CD14-positive monocyte (primary cell): Measurements from ENCODE around the gene MRPS6. TPM values are rescaled to one million over a fixed set of nuclear protein-coding genes. Genes with fewer than 3 reads are reported as not detected.

Source experiments
- DNase-seq, 3 donors: peaks; one replicate each; pipeline ENCODE4 v3.0.0-alpha.2; 2011 to 2022
- H2AFZ ChIP-seq: 2 replicates; pipeline ENCODE4 v1.6.0; 2012; ENCODE audit warnings: mild to moderate bottlenecking, low read depth, low read length, inconsistent platforms; ENCODE audit not compliant: insufficient read depth, poor library complexity, severe bottlenecking
- H3K27ac ChIP-seq, 2 donors: 1 replicate in 1 of 2; 2 replicates in 1 of 2; pipeline ENCODE4 v1.5.1; 2012 to 2013; ENCODE audit warnings: low read length in 2 of 2, control low read depth in 1 of 2, inconsistent platforms in 1 of 2, low read depth in 1 of 2, mild to moderate bottlenecking in 1 of 2
- H3K27me3 ChIP-seq, 2 donors: one replicate each; pipeline versions ENCODE4 v1.6.0 to v1.6.1; 2011 to 2013; ENCODE audit warnings: low read length in 2 of 2; ENCODE audit not compliant: control insufficient read depth in 2 of 2, insufficient read depth in 2 of 2
- H3K36me3 ChIP-seq, 2 donors: replicated peaks in 1 of 2; 1 replicate in 1 of 2; 2 replicates in 1 of 2; pipeline versions ENCODE4 v1.5.1 to v1.6.1; 2012 to 2013; ENCODE audit warnings: low read length in 2 of 2, control low read depth in 1 of 2, inconsistent platforms in 1 of 2, mild to moderate bottlenecking in 1 of 2; ENCODE audit not compliant: insufficient read depth in 2 of 2, control insufficient read depth in 1 of 2
- H3K4me1 ChIP-seq, 2 donors: 1 replicate in 1 of 2; 2 replicates in 1 of 2; pipeline versions ENCODE4 v1.5.1 to v1.6.1; 2012 to 2013; ENCODE audit warnings: low read length in 2 of 2, control low read depth in 1 of 2, inconsistent platforms in 1 of 2, mild to moderate bottlenecking in 1 of 2, moderate library complexity in 1 of 2; ENCODE audit not compliant: insufficient read depth in 2 of 2, control insufficient read depth in 1 of 2
- H3K4me2 ChIP-seq: replicated peaks from 2 replicates; pipeline ENCODE3; 2012; ENCODE audit warnings: low read length, moderate library complexity, mild to moderate bottlenecking; ENCODE audit not compliant: poor library complexity, severe bottlenecking; ENCODE audit errors: extremely low read depth
- H3K4me3 ChIP-seq, 3 experiments: fragments of 200-600 bp in 1 of 3; sonication (generic) in 1 of 3; replicated peaks in 1 of 3; 1 replicate in 2 of 3; 2 replicates in 1 of 3; pipeline ENCODE4 v1.5.1; 2011 to 2013; ENCODE audit warnings: low read length in 3 of 3, mild to moderate bottlenecking in 3 of 3, control low read depth in 2 of 3, low read depth in 2 of 3, inconsistent platforms in 1 of 3, moderate library complexity in 1 of 3
- H3K79me2 ChIP-seq: 2 replicates; pipeline ENCODE4 v1.6.0; 2012; ENCODE audit warnings: mild to moderate bottlenecking, control low read depth, inconsistent platforms, low read length, moderate library complexity; ENCODE audit not compliant: insufficient read depth
- H3K9ac ChIP-seq: 2 replicates; pipeline ENCODE4 v1.6.0; 2017; ENCODE audit warnings: low read length, mild to moderate bottlenecking; ENCODE audit not compliant: insufficient read depth, poor library complexity, severe bottlenecking
- H3K9me3 ChIP-seq, 2 donors: replicated peaks in 1 of 2; 1 replicate in 1 of 2; 2 replicates in 1 of 2; pipeline versions ENCODE4 v1.5.1 to v1.6.1; 2012 to 2013; ENCODE audit warnings: low read length in 2 of 2, control low read depth in 1 of 2; ENCODE audit not compliant: control insufficient read depth in 1 of 2, insufficient read depth in 1 of 2
- H4K20me1 ChIP-seq: 2 replicates; pipeline ENCODE4 v1.6.0; 2012; ENCODE audit warnings: mild to moderate bottlenecking, low read length, control low read depth, moderate library complexity; ENCODE audit not compliant: insufficient read depth
- H3K27ac Mint-ChIP-seq, 7 donors: one replicate each; pipeline ENCODE4 v1.8.0; 2020; ENCODE audit warnings: mild to moderate bottlenecking in 7 of 7, mixed read lengths in 7 of 7, moderate library complexity in 6 of 7, inconsistent platforms in 2 of 7
- H3K27me3 Mint-ChIP-seq, 3 donors: one replicate each; pipeline ENCODE4 v1.8.0; 2021 to 2022; ENCODE audit warnings: low read depth in 3 of 3, mild to moderate bottlenecking in 3 of 3, mixed read lengths in 3 of 3, moderate library complexity in 3 of 3, inconsistent platforms in 1 of 3
- H3K36me3 Mint-ChIP-seq, 2 donors: one replicate each; pipeline ENCODE4 v1.8.0; 2020; ENCODE audit warnings: mixed read lengths in 2 of 2, inconsistent platforms in 1 of 2, mild to moderate bottlenecking in 1 of 2
- H3K4me1 Mint-ChIP-seq: one replicate; pipeline ENCODE4 v1.8.0; 2020; ENCODE audit warnings: mild to moderate bottlenecking, mixed read lengths
- H3K4me3 Mint-ChIP-seq, 2 donors: one replicate each; pipeline ENCODE4 v1.8.0; 2020; ENCODE audit warnings: mild to moderate bottlenecking in 2 of 2, mixed read lengths in 2 of 2, moderate library complexity in 1 of 2
- H3K9me3 Mint-ChIP-seq, 7 donors: one replicate each; pipeline ENCODE4 v1.8.0; 2020 to 2022; ENCODE audit warnings: mixed read lengths in 7 of 7, mild to moderate bottlenecking in 6 of 7, moderate library complexity in 6 of 7, inconsistent platforms in 2 of 7
- CTCF ChIP-seq: fragments of 200-600 bp; IDR thresholded peaks from one replicate; pipeline ENCODE4 v1.8.0; 2022; ENCODE audit warnings: antibody characterized with exemption, mild to moderate bottlenecking
- WGBS: methylation state at CpG from one replicate; pipeline ENCODE4 v1.1.5; 2013; ENCODE audit warnings: missing lambda C conversion rate; ENCODE audit not compliant: insufficient coverage; 5-methylcytosine and 5-hydroxymethylcytosine counted together
- intact Hi-C, 2 donors: fragments of 100-400 bp; cut with micrococcal nuclease; formaldehyde crosslinking; loops; one replicate each; pipeline versions ENCODE4 v1.15.0 to v1.15.1; 2023
- polyA plus RNA-seq, 3 donors: library from polyadenylated mRNA; depleted of rRNA in 1 of 3; unstranded in 2 of 3; stranded (reverse) in 1 of 3; fragments of 300-500 nt in 2 of 3; fragments of >200 nt in 1 of 3; fragmentation: Illumina TruSeq in 2 of 3; gene quantifications; 1 replicate in 2 of 3; 2 replicates in 1 of 3; pipeline ENCODE4 v1.2.3, GENCODE V29; 2012 to 2021

Gene MRPS6
- polyA plus RNA-seq, 3 donors, result 29.8 to 124 (median 101) TPM

GRCh38 chr21:34182436-34182835 lies 109.1 kb downstream of the MRPS6 start:
- Histone ChIP-seq H3K9me3 (no peaks in the 10 kb centered on the region), H2AFZ (no peak overlapping the region), H3K27me3 (no peaks in the 10 kb centered on the region), H4K20me1 (no peaks in the 10 kb centered on the region), H3K4me2 (no peak overlapping the region), H3K36me3 (no peaks in the 10 kb centered on the region), H3K79me2 (no peaks in the 10 kb centered on the region), H3K4me3 (no peak overlapping the region), H3K27ac (no peak overlapping the region), H3K4me1 (no peaks in the 10 kb centered on the region), H3K9ac (no peak overlapping the region)
- WGBS, result 100% methylated on average over 1 of the region's 3 CpGs
- no peak for TF ChIP-seq CTCF
- Mint-ChIP-seq H3K27me3 (peaks cover 0 to 4% (median 3%) of the 10 kb centered on the region in 3 donors), H3K27ac (no peak overlapping the region), H3K4me3 (no peak overlapping the region), H3K36me3 (no peaks in the 10 kb centered on the region), H3K9me3 (peaks cover 0 to 8% (median 4%) of the 10 kb centered on the region in 7 donors), H3K4me1 (peaks cover 4% of the 10 kb centered on the region)
- DNase-seq, result no peak
- intact Hi-C loops, result no loop called here

DNA sequence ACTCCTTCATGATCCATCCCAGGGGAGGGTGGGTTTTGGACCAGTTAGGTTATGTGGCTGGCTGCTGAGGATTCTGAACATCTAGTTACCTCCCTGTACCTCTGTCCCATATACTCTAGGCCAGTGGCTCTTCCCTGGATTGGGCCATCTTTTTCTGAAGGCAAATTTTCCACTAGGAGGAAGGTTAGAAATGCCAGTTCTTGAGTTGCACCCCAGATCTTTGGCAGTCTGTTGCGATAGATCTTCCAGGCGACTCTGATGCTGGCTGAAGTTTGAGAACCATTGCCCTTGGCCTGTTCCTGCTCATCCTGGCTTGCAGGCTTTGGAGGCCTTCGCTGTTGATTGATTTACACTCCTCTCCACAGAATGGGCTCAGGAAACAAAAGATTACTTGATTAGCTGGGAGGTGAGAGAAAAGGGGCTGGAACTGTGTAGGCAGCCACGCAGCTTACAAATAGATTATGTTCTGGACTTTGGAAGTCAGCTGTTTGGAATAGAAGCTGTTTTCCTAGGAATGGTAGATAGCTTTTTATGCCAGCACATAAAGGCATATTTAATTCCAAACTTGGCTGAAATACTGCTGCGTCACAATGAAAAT lies 110.1 kb downstream of the MRPS6 start:
- no peak overlapping the region for H3K27ac Mint-ChIP-seq
- no peak overlapping the region for H3K4me3 ChIP-seq
- no peaks in the 10 kb centered on the region for H3K27me3 ChIP-seq
- peak overlapping the region in 1 of 2 donors; percentile 17 for H3K4me3 Mint-ChIP-seq
- intact Hi-C loops, result no loop called here
- peaks cover 0 to 6% of the 10 kb centered on the region in 2 donors for H3K9me3 ChIP-seq
- TF ChIP-seq CTCF, result no peak
- no peaks in the 10 kb centered on the region for H3K4me1 ChIP-seq
- peaks cover 4% of the 10 kb centered on the region for H3K4me1 Mint-ChIP-seq
- H4K20me1 ChIP-seq, result no peaks in the 10 kb centered on the region
- no peak overlapping the region for H3K27ac ChIP-seq
- H3K36me3 Mint-ChIP-seq, result peaks cover 0 to 2% of the 10 kb centered on the region in 2 donors
- no peak overlapping the region for H2AFZ ChIP-seq
- no peak overlapping the region for H3K4me2 ChIP-seq
- H3K27me3 Mint-ChIP-seq, result peaks cover 0 to 4% (median 3%) of the 10 kb centered on the region in 3 donors
- WGBS, result 100% methylated on average over 2 of the region's 5 CpGs
- H3K36me3 ChIP-seq, result no peaks in the 10 kb centered on the region
- H3K9me3 Mint-ChIP-seq, result peaks cover 0 to 13% (median 4%) of the 10 kb centered on the region in 7 donors
- H3K9ac ChIP-seq, result no peak overlapping the region
- no peak for DNase-seq
- no peaks in the 10 kb centered on the region for H3K79me2 ChIP-seq
